ENCODE measurements around the gene PHRF1. TPM values are rescaled to one million over a fixed set of nuclear protein-coding genes. Genes with fewer than 3 reads are reported as not detected.

PHRF1 gene
- total and polyA plus RNA-seq, 2 of the 4 experiments (the other 2 are of a cell fraction): 10.9 to 17.5 TPM

- Histone ChIP-seq H2AK9ac (replicated peaks; ENCODE audit: low read depth, low read length, poor library complexity) (no peak overlapping the region), H3K9ac (ENCODE audit: low read depth, low read length) (no peak overlapping the region), H3K4me2 (ENCODE audit: low read depth, low read length) (no peak overlapping the region), H4K5ac (ENCODE audit: low read depth, low read length) (no peak overlapping the region), H3K36me3 (ENCODE audit: control insufficient read depth, insufficient read depth, low read length) (peaks cover 53% of the 10 kb centered on the region), H3K4me1 (ENCODE audit: control insufficient read depth, insufficient read depth, low read length) (peaks cover 4% of the 10 kb centered on the region; the same call in 1 of the 2 replicates), H2BK5ac (ENCODE audit: low read depth, low read length, poor library complexity, severe bottlenecking) (no peak overlapping the region), H3K9me1 (ENCODE audit: insufficient read depth, low read length) (no peaks in the 10 kb centered on the region), H3K56ac (ENCODE audit: extremely low read depth, insufficient read depth, low read length) (no peak overlapping the region), H3K23ac (ENCODE audit: low read depth, low read length) (no peak overlapping the region), H3K18ac (ENCODE audit: low read depth, low read length) (no peak overlapping the region), H3K27me3 (ENCODE audit: control insufficient read depth, insufficient read depth, low read length) (no peaks in the 10 kb centered on the region), H2BK120ac (ENCODE audit: low read depth, low read length) (no peak overlapping the region), H4K91ac (ENCODE audit: insufficient read depth, low read depth, low read length) (no peak overlapping the region), H3K27ac (ENCODE audit: insufficient read depth, low read length) (no peak overlapping the region), H3K79me1 (ENCODE audit: low read depth in 1 of 2, low read length in 2 of 2) (peaks cover 2 to 33% of the 10 kb centered on the region in 2 experiments; a peak in 3 of 4 replicates), H2AFZ (replicated peaks; ENCODE audit: low read length, poor library complexity) (no peak overlapping the region), H4K8ac (ENCODE audit: low read depth in 2 of 2, low read length in 2 of 2) (no peak overlapping the region), H3K4ac (ENCODE audit: low read depth, low read length) (no peak overlapping the region), H2AK5ac (ENCODE audit: low read depth, low read length) (no peak overlapping the region), H2BK20ac (ENCODE audit: low read depth, low read length) (no peak overlapping the region), H3K14ac (replicated peaks; ENCODE audit: low read depth, low read length) (no peak overlapping the region), H3K4me3 (ENCODE audit: insufficient read depth, low read depth, low read length) (no peak overlapping the region), H2BK15ac (ENCODE audit: low read depth, low read length) (no peak overlapping the region), H3K9me3 (ENCODE audit: control insufficient read depth, insufficient read depth, low read length) (no peaks in the 10 kb centered on the region), H4K20me1 (ENCODE audit: insufficient read depth, low read length) (peaks cover 39% of the 10 kb centered on the region)
- no TSS peak for BruUV-seq (replicated peaks)
- DNase-seq (no peak), ATAC-seq (ENCODE audit: low read depth) (no peak)
- WGBS, 2 experiments (ENCODE audit: extremely low coverage in 2 of 2, insufficient read length in 1 of 2): 100% methylated on average over 3 of the region's 36 CpGs; no CpG with 5 or more reads in 1 of the 2 experiments
- ChIA-PET POLR2A (ENCODE audit: unreplicated experiment) (no interaction called here), CTCF (no interaction called here)
- intact Hi-C loops (cut with micrococcal nuclease): no loop called here
- in situ Hi-C loops (cut with MboI; ENCODE audit: low sequenced_read_pairs): no loop called here
- dilution Hi-C loops (cut with HindIII; ENCODE audit: low sequenced_read_pairs, unreplicated experiment): no loop called here
- no peak for TF ChIP-seq CTCF (conservative IDR thresholded peaks at IDR 0.05; ENCODE audit: low read depth, low read length)
- TF ChIP-seq ELK1 (IDR thresholded peaks at IDR 0.05; ENCODE audit: borderline replicate concordance, low read depth, low read length): no peak
- TF ChIP-seq RCOR1 (IDR thresholded peaks at IDR 0.05; ENCODE audit: insufficient replicate concordance, low read length): no peak
- no peak for TF ChIP-seq RAD21 (IDR thresholded peaks at IDR 0.05; ENCODE audit: low read length)
- no peak for TF ChIP-seq MXI1 (IDR thresholded peaks at IDR 0.05; ENCODE audit: borderline replicate concordance, low read depth, low read length)
- no peak for TF ChIP-seq CEBPB (IDR thresholded peaks at IDR 0.05; ENCODE audit: low read depth, low read length)
- TF ChIP-seq BHLHE40 (IDR thresholded peaks at IDR 0.05; ENCODE audit: low read depth, low read length): no peak
- TF ChIP-seq FOS (IDR thresholded peaks at IDR 0.05; ENCODE audit: low read depth, low read length): no peak
- no peak for TF ChIP-seq CHD1 (IDR thresholded peaks at IDR 0.05; ENCODE audit: low read depth, low read length)
- no peak for TF ChIP-seq MAZ (IDR thresholded peaks at IDR 0.05; ENCODE audit: borderline replicate concordance, low read depth, low read length)
- TF ChIP-seq USF2 (IDR thresholded peaks at IDR 0.05; ENCODE audit: low read depth, low read length): no peak
- no peak for TF ChIP-seq RFX5 (IDR thresholded peaks at IDR 0.05; ENCODE audit: low read depth, low read length)
- no peak for TF ChIP-seq MAFK (IDR thresholded peaks at IDR 0.05; ENCODE audit: low read depth, low read length)
- TF ChIP-seq POLR2A (IDR thresholded peaks at IDR 0.05; ENCODE audit: low read depth, low read length): no peak
- TF ChIP-seq NFE2L2 (IDR thresholded peaks at IDR 0.05; ENCODE audit: low read depth, low read length): no peak
- no peak for TF ChIP-seq SMC3 (IDR thresholded peaks at IDR 0.05; ENCODE audit: low read depth, low read length)
Observed at GRCh38 chr11:613369-613968, 37.2 kb downstream of the PHRF1 start.

Measured in IMR-90 (cell line).